ENCODE measurements around the gene ENG.
"Not testable (repeated sequence)": the region's sequence is repeated elsewhere in the genome, so short reads cannot be mapped to it uniquely, and the experiment has no call there.

ENG gene

DNA sequence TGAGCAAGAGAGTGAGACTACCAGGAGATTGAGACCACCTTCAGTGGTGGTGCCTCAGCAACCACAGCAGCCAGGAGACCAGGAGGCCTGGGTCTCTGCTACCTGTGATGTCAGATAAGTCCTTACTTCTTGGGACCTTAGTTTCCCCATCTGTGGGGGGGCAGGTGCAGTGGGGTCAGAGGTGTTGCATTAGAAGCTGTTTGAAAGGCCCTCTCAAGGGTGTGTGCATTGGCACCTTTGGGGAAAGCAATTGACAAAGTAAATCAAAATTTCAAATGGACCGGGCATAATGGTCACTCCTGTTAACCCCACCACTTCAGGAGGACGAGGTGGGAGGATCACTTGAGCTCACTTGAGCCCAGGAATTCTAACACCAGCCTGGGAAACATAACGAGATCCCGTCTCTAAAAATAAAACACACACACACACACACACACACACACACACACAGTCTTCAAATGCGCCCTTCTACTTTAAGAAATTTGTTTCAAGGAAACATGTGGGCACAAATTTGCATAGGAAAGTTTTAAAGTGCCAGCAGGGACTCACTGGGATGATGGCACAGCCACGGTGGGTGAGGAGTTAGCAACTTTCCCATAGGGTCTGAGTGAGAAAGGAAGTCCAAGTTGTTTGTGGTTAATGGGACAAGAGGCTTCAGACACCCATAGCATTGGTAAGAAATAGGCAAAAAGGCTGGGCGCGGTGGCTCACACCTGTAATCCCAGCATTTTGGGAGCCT lies 24.4 kb upstream of the ENG start:
- no peak for DNase-seq (ENCODE audit: low read depth)

DNA sequence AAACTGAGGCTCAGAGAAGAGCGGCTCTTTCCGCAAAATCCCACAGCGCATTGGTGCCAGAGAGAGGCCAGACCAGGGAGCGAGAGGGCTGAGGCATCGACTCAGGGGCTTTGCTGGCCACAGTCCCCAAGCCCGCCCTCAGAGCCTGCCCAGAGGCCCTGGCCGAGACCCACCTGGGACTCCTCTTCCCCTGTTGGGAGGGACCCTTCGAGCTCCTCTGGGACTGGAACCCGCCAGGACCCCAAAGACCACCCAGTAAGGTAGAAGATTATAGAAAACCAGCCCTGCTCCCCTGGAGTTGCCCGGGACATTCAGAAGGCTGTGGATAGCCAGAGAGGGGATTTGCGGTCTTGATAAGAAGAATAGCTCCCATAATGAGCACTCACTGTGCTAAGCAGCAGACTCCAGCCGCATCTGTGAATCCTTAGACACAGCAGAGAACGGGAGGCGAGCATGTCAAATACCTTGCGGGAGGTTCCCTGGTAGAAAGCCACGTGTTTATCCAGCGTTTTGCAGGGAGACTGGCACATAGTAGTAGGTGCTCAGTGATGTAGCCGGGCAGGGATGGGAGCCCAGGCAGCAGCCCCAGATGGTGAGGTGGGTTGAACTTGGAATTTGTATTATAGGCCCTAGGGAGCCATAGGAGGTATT lies 23.7 kb upstream of the ENG start:
- no peak for DNase-seq (ENCODE audit: low read depth)

DNA sequence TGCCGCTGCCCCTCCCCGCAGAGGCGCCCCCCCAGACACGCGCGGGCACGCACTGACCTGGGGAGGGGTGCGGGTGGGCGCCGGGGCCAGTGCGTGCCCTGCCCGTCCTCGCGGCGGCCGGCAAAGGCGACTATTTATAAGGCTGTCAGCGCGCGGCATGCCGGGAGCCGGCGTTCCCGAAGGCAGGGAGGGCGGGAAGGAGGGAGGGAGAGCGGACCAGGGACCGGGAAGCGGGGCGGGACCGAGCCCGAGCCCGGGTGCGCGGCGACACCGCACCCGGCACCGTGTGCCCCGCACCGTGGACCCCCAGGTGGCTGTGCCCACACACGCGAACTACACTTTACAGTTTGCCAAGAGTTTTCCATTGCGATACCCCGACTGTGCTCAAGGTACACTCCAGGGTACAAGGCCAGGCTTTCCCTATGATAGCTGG lies 23.1 kb upstream of the ENG start, which contains the start of gene AK1:
AK1 (minus strand) TSS at position 110 of the 433 bp plus-strand sequence. CDS start 3,058 bp downstream, outside the sequence.
- DNase-seq (ENCODE audit: low read depth): no peak

- no peak for DNase-seq (ENCODE audit: low read depth)
These were observed 22.5 kb upstream of the ENG start for GRCh38 chr9:127876764-127877562.

DNA sequence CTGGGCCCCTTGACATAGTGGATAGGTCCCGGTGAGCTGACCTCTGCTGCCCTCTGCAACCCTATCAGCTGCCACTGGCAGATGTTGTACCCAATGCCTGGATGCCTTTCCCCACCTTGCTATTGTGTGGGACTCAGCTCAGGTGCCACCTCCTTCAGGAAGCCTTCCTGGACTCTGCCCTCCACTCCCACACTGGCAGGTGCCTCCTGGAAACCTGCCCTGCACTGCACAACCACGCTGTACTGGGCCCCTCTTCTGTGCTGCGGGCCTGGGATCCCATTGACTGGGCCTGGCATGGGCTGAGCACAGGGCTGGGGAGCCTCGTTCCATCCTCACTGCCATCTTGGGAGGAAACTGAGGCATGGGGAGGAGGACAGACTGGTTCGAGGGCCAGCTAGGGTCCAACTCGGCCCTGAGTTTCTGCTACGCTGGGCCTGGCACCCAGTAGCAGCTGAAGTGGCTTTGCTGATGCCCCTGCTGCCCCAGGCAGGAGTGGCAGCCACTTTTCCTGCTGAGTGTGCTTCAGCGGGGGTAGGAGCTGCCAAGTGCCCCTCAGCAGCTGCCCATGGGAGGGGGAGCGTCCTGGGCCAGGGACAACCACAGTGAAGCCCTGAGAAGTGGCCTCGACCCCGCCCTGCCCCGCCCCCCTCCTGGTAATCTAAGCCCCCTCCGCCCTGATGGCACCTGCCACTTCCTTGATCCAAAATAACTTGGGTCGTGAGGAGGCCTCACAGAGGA lies 21.7 kb upstream of the ENG start:
- DNase-seq (ENCODE audit: low read depth): no peak

- no peak for DNase-seq (ENCODE audit: low read depth)
These were observed 21.0 kb upstream of the ENG start for GRCh38 chr9:127875306-127875966.

DNA sequence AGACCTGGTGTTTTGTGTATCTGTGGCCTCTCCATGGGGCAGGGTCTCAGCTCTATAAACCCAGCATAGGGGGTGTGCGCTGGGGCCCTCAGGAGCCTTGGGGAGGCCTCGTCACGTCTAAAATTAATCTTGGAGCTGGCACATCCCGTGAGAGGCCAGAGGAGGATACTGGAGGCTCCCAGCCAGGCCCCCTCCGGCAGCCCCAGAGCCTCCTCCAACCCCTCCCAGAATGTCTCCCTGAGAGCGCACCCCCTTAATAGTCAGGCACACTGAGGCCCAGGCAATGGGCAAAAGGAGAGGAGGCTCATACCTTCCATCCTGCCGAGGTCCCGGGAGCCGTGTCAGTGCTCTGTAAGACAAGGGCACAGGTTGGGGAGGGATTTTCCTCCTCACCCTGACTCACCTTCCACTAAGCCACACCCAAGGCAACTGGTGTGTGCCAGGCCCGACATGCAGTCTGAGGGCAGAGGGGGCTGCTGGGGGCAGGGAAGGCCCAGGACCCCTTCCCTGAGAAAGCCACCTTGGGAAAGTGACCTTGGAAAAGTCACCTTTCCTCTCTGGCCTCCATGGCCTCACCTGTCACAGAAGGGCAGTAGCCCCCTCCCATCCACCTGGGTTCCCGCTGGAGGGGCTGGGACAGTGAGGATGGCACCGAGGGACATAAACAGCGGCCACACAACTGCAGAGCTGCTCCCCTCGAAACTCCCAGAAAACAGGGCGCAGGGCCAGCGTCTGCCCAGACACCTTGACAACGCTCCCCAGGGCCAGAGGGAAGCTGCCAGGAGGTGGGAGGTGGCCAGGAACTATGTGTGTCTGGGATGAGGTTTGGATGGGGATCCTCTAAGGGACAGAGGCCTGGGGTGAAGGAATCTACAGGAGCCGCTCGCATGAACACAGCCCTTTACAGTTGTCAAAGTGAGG lies 20.1 kb upstream of the ENG start:
- DNase-seq (ENCODE audit: low read depth): no peak

DNA sequence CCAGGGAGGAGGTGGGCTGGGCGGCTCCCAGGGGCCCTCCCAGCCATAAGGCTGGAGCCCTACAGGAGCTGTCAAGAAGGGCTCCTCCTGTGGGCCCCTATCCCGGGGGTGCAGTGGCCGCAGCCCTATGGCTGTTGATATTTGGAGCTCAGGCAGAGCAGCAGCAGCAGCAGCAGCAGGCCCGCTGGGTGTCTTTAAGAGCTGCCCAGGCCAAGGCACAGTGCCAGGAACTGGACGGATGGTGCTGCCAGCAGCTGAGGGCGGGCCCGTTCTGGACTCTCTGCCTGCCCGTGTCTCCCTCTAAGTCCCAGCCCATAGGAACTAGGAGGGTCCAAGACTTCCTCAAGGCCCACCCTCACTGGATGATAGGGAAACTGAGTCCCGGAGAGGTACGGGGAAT lies 19.4 kb upstream of the ENG start:
- no peak for DNase-seq (ENCODE audit: low read depth)

GRCh38 chr9:127873223-127873691 lies 18.8 kb upstream of the ENG start:
- no peak for DNase-seq (ENCODE audit: low read depth)

- no peak for DNase-seq (ENCODE audit: low read depth)
These were observed 18.1 kb upstream of the ENG start for GRCh38 chr9:127872369-127873222.

DNA sequence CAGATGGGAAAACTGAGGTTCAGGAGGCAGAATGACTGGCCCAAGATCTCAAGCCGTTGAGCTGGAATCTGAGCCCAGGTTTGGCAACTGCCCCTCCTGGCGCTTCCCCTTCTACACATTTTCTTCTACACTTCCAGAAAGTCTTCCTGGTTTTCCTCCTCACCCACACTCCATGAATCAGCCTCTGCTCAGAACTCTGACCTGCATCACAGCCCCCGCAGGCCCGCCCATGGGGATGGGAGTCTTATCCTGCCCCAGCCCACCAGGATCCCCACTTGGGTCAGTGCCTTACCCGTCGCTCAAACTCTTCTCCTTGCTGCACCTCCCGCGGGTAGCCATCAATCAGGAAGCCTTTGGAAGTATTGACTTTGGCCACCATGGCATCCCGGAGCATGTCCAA lies 17.1 kb upstream of the ENG start:
- no peak for DNase-seq (ENCODE audit: low read depth)

GRCh38 chr9:127870887-127871286 lies 16.4 kb upstream of the ENG start:
- no peak for DNase-seq (ENCODE audit: low read depth)

GRCh38 chr9:127870153-127870491 lies 15.7 kb upstream of the ENG start:
- not testable (repeated sequence) for DNase-seq (ENCODE audit: low read depth)

DNA sequence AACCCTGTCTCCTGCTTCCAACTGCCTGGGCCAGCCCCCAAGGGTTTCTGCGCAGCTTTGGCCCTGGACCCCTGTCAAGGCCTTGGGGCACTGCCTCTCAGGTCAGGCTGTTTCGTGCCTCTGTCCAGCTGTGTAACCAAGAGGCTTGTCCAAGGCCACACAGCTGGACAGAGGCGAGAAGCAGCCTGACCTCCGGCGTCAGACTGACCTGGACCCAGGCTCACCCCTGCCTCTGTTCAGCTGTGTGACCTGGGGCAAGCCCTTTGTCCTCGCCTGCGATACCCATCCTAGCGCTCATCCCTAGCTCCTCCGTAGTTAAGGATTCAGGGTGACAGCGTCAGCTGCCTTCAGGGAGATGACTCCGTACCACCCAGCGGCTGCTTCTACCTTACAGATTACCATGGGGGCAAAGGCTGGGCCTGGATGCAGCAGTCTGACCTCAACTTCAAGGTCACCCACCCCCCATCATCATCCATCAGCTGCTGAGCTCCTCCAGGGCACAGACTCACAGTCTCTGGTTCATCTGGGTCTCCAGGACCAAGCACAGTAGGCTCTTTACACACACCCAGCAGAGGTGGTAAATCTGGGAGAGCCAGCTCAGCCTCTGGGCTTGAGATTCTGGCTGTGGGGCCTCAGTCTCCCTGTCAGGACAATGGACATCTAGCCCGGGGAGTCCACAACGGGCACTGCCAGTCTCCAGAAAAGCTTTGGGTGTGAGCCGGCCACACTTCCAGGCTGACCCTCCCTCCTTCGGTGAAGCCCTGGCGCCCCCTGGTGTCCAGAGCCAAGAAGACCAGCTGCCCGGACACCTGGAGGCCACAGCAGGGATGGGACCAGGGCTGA lies 15.1 kb upstream of the ENG start:
- DNase-seq (ENCODE audit: low read depth): peak; percentile 75

- no peak for DNase-seq (ENCODE audit: low read depth)
These were observed 13.9 kb upstream of the ENG start for GRCh38 chr9:127868278-127868902.

- no peak for DNase-seq (ENCODE audit: low read depth)
These were observed 13.2 kb upstream of the ENG start for GRCh38 chr9:127867356-127868277.

GRCh38 chr9:127866535-127866934 lies 12.1 kb upstream of the ENG start:
- no peak for DNase-seq (ENCODE audit: low read depth)

Measured in activated T-helper 9 cell treated with anti-CD3 and anti-CD28 coated beads, Interleukin-2, amount 50 U/mL, for 16 hours (primary cell).